Measurements from ENCODE around the gene NDUFA11.

- TF ChIP-seq EZH2phosphoT487 (IDR thresholded peaks at IDR 0.05; ENCODE audit: low read depth) (no peak), CTCF (IDR thresholded peaks at IDR 0.05; ENCODE audit: low read depth, low read length) (no peak)
Observed at GRCh38 chr19:5935473-5936291, 32.1 kb upstream of the NDUFA11 start.

Measured in OCI-LY3 (cell line).